ENCODE data around the gene PGRMC1. TPM values are rescaled to one million over a fixed set of nuclear protein-coding genes. Genes with fewer than 3 reads are reported as not detected.
A peak's percentile ranks its signal among the peaks of the same experiment; 100 is the strongest.

Gene PGRMC1
- total and polyA plus RNA-seq, 7 donors = 6.3 to 15.4 (median 10.4) TPM

DNA sequence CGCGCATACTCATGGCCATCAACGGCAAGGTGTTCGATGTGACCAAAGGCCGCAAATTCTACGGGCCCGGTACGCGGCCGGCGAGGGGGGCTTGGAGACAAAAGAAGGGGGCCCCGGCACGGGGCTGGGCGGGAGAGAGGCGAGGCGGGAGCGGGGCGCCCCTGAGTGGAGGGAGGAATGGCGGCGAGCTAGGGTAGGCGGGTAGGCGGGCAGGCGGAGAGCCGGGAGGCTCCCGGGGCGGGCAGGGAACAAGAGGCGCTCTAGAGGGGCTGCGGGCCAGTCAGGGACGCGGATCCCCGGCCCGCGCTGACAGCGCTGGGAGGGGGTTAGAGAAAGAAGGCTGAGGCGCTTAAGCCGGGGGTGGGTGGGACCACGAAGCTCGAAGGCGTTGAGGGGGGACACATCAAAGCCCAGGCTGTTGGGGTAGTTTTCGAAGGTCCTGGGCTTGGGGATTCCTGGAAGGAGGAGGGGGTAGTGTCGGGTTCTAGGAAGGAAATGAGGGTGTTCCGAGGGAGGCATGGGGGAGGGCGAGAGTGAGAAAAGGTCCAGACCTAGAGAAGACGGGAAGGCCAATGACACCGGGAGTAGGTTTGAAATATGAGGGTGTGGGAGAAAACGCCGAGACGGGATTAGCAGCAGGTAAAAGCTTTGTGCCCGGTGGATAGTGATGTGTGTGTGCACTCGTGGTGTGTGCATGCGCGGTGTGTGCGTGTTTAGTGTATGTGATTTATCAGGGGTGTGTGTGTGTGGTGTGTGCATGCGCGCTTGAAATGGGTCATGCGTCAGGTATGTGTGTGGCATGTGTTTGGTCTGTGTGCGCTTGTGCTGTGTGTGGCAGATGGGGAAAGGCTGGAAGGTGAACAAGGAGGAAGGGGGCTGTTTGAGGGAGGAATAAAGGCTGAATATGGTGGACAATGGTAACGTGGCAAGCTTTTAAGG, 807 bp downstream of the PGRMC1 start:
- TF ChIP-seq, protein P1, sequence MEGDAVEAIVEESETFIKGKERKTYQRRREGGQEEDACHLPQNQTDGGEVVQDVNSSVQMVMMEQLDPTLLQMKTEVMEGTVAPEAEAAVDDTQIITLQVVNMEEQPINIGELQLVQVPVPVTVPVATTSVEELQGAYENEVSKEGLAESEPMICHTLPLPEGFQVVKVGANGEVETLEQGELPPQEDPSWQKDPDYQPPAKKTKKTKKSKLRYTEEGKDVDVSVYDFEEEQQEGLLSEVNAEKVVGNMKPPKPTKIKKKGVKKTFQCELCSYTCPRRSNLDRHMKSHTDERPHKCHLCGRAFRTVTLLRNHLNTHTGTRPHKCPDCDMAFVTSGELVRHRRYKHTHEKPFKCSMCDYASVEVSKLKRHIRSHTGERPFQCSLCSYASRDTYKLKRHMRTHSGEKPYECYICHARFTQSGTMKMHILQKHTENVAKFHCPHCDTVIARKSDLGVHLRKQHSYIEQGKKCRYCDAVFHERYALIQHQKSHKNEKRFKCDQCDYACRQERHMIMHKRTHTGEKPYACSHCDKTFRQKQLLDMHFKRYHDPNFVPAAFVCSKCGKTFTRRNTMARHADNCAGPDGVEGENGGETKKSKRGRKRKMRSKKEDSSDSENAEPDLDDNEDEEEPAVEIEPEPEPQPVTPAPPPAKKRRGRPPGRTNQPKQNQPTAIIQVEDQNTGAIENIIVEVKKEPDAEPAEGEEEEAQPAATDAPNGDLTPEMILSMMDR (IDR thresholded peaks at IDR 0.05) = no peak
- WGBS, 3 donors = 1 to 40% (median 3%) methylated on average over 33 to 58 of the region's 58 CpGs
- H3K36me3 ChIP-seq (ENCODE audit: insufficient read depth in 1 of 2, low read depth in 1 of 2) = no peaks in the 10 kb centered on the region
- peaks cover 0 to 19% (median 0%) of the 10 kb centered on the region in 3 donors for H3K27me3 ChIP-seq (ENCODE audit: insufficient read depth in 3 of 3, low read length in 2 of 3)
- peak overlapping the region; percentile 63 for H3K27ac ChIP-seq
- no peaks in the 10 kb centered on the region for H3K4me1 ChIP-seq
- peak overlapping the region; percentile 66 for H3K4me3 ChIP-seq
- intact Hi-C loops (cut with DNase I) = no loop called here
- ATAC-seq (peak; percentile 31 to 57 (median 43)), DNase-seq (peak in 1 of 2 donors; percentile 24)
- no peaks in the 10 kb centered on the region for H3K9me3 ChIP-seq

DNA sequence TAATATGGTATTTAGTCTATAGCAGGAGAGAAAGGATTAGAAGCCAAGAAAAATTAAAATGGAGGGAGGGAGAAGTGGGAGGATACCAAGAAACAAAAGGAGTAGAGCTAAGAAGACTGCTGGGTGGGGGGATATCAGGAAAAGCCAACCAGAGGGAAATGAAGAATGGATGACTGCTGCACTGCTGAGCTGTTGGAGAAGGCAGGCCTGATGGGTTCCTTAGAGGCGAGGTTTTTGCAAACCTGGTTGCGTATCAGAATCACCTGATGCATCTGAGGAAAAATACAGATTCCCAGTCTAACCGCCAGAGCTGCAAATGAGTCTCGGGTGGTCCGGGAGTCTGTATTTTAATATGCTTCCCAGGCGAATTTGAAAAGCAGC, 1.5 kb downstream of the PGRMC1 start:
- peak overlapping the region; percentile 66 for H3K4me3 ChIP-seq
- H3K36me3 ChIP-seq (ENCODE audit: insufficient read depth in 1 of 2, low read depth in 1 of 2) = no peaks in the 10 kb centered on the region
- DNase-seq (no peak), ATAC-seq (no peak)
- H3K27me3 ChIP-seq (ENCODE audit: insufficient read depth in 3 of 3, low read length in 2 of 3) = peaks cover 0 to 19% (median 0%) of the 10 kb centered on the region in 3 donors
- H3K4me1 ChIP-seq = no peaks in the 10 kb centered on the region
- no peak overlapping the region for H3K27ac ChIP-seq
- TF ChIP-seq, protein P1 (IDR thresholded peaks at IDR 0.05) = no peak
- intact Hi-C loops (cut with DNase I) = no loop called here
- H3K9me3 ChIP-seq = no peaks in the 10 kb centered on the region
- WGBS, 3 donors = 46 to 58% (median 57%) methylated on average over 6 of the region's 6 CpGs

DNA sequence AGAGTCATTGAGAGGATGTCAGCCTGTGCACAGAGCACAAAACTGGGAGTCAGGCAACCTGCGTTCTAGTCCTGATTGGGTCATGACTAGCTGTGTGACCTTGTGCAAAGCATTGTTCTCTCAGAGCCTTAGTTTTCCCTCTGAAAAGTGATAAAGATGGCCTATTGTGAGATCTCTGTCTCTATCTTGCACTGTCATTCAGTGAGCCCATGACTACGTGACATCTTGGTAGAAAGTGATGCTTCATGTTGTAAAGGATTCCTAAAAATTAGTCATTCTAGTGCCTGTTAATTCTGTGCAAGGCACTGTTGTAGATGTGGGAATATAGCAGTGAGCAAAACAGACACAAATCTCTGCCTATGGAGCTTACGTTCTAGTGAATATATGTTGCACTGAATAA, 2.5 kb downstream of the PGRMC1 start:
- intact Hi-C loops (cut with DNase I) = no loop called here
- Histone ChIP-seq H3K4me1 (no peaks in the 10 kb centered on the region), H3K27me3 (ENCODE audit: insufficient read depth in 3 of 3, low read length in 2 of 3) (peaks cover 0 to 19% (median 0%) of the 10 kb centered on the region in 3 donors), H3K36me3 (ENCODE audit: insufficient read depth in 1 of 2, low read depth in 1 of 2) (peaks cover 0 to 6% of the 10 kb centered on the region in 2 donors), H3K27ac (no peak overlapping the region), H3K4me3 (no peak overlapping the region), H3K9me3 (no peaks in the 10 kb centered on the region)
- ATAC-seq = no peak
- no peak for DNase-seq
- TF ChIP-seq, protein P1 (IDR thresholded peaks at IDR 0.05) = no peak
- 67 to 77% (median 69%) methylated on average over 3 of the region's 3 CpGs for WGBS, 3 donors

DNA sequence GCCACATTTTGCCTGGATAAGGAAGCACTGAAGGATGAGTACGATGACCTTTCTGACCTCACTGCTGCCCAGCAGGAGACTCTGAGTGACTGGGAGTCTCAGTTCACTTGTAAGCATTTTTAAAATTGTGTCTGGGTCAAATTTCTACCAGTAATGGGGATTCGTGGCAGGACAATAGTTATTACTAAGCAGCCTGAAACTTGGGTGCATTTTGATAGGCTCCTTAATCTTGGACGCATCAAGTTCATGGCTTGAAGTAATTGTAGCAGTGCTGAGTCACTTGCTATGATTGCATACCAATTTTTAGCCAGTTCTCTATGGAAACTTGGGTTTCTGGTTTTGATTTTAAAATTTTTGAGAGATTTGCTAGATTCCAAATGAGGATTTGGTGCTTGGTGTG, 4.3 kb downstream of the PGRMC1 start:
- DNase-seq (no peak), ATAC-seq (no peak)
- Histone ChIP-seq H3K9me3 (no peaks in the 10 kb centered on the region), H3K27ac (no peak overlapping the region), H3K27me3 (ENCODE audit: insufficient read depth in 3 of 3, low read length in 2 of 3) (peaks cover 0 to 13% (median 0%) of the 10 kb centered on the region in 3 donors), H3K4me1 (no peaks in the 10 kb centered on the region), H3K36me3 (ENCODE audit: insufficient read depth in 1 of 2, low read depth in 1 of 2) (peaks cover 0 to 6% of the 10 kb centered on the region in 2 donors), H3K4me3 (no peak overlapping the region)
- TF ChIP-seq, protein P1 (IDR thresholded peaks at IDR 0.05) = no peak
- 42 to 53% (median 48%) methylated on average over 3 of the region's 3 CpGs for WGBS, 3 donors
- intact Hi-C loops (cut with DNase I) = no loop called here
